RWPE2 (cell line): Measurements from ENCODE around the gene C2CD2L.
A peak's percentile ranks its signal among the peaks of the same experiment; 100 is the strongest.

Experiments used
- ATAC-seq: fragments of 200-7000 bp; cut with Tn5 transposase; 3 replicates; pipeline ENCODE4 v1.9.1; 2021; ENCODE audit warnings: low read depth
- DNase-seq: peaks from one replicate; pipeline ENCODE4 v3.0.0-alpha.2; 2020; ENCODE audit warnings: low spot score
- H3K27ac ChIP-seq: fragments of 450-650 bp; 2 replicates; pipeline ENCODE4 v1.5.1; 2017; ENCODE audit warnings: mild to moderate bottlenecking; ENCODE audit not compliant: poor library complexity, severe bottlenecking
- H3K27me3 ChIP-seq: fragments of 250-450 bp; sonication (Bioruptor Pico); 2 replicates; pipeline ENCODE4 v1.5.1; 2021; ENCODE audit warnings: mild to moderate bottlenecking, moderate library complexity; ENCODE audit not compliant: insufficient read depth, poor library complexity, severe bottlenecking
- H3K36me3 ChIP-seq: fragments of 250-450 bp; sonication (Bioruptor Pico); 2 replicates; pipeline ENCODE4 v1.5.1; 2020; ENCODE audit warnings: low read depth, mild to moderate bottlenecking, moderate library complexity
- H3K4me1 ChIP-seq: fragments of 250-450 bp; sonication (Bioruptor Pico); 2 replicates; pipeline ENCODE4 v1.5.1; 2021; ENCODE audit warnings: mild to moderate bottlenecking, moderate library complexity; ENCODE audit not compliant: insufficient read depth, poor library complexity, severe bottlenecking
- H3K4me3 ChIP-seq: fragments of 250-450 bp; sonication (Bioruptor Pico); 2 replicates; pipeline ENCODE4 v1.5.1; 2021; ENCODE audit warnings: mild to moderate bottlenecking, moderate library complexity; ENCODE audit not compliant: severe bottlenecking
- H3K9me3 ChIP-seq: fragments of 250-450 bp; sonication (Bioruptor Pico); 2 replicates; pipeline ENCODE4 v1.5.1; 2021; ENCODE audit warnings: mild to moderate bottlenecking, moderate library complexity; ENCODE audit not compliant: severe bottlenecking
- CTCF ChIP-seq: fragments of 450-650 bp; IDR thresholded peaks from one replicate; pipeline ENCODE4 v1.5.1; 2017; ENCODE audit warnings: mild to moderate bottlenecking, moderate library complexity; ENCODE audit not compliant: poor library complexity, severe bottlenecking

C2CD2L gene

DNA sequence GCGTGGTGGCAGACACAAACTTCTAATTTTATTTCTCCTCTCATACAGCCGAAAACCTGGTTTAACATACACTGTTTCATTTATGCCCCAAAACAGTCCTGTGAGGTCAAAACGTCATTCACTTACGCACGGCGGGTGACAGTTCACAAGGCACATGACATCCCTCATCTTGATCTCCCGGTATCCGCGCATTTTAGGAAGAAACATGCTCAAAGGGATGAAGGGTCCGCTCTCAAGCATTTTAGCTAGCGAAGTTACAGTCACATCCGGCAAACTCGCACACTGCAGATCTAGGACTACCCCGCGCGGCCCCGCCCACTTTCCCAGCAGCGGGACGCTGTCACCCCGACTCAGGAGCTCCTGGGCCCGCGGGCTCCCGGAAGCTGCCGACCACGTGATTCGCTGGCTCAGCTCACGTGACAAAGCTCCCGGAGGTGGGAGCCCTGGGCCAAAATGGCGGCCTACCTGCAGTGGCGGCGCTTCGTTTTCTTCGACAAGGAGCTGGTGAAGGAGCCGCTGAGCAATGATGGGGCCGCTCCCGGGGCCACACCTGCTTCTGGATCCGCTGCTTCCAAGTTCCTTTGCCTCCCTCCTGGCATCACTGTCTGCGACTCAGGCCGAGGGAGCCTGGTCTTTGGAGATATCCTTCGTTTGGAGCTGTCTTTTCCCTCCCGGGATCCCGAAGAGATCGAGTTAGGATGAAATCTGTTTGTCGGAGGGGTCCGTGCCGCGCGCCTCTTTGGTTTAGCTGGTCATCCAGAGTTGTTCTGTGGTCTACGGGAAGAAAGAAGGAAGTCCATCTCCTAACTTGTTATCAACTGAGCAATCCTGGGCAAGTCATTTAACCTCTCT is 39.5 kb upstream of the C2CD2L start, which contains the start of gene VPS11:
VPS11 (plus strand) TSS at position 448 of the 852 bp plus-strand sequence; CDS start at position 454, 6 bp downstream.
- Histone ChIP-seq H3K36me3 (peaks cover 32% of the 10 kb centered on the region), H3K27me3 (no peaks in the 10 kb centered on the region), H3K9me3 (no peaks in the 10 kb centered on the region), H3K27ac (peak within 1 kb of the TSS; percentile 58), H3K4me1 (no peaks in the 10 kb centered on the region), H3K4me3 (peak within 1 kb of the TSS; percentile 75)
- TF ChIP-seq CTCF = no peak
- DNase-seq (peak; percentile 96), ATAC-seq (peak; percentile 97)

DNA sequence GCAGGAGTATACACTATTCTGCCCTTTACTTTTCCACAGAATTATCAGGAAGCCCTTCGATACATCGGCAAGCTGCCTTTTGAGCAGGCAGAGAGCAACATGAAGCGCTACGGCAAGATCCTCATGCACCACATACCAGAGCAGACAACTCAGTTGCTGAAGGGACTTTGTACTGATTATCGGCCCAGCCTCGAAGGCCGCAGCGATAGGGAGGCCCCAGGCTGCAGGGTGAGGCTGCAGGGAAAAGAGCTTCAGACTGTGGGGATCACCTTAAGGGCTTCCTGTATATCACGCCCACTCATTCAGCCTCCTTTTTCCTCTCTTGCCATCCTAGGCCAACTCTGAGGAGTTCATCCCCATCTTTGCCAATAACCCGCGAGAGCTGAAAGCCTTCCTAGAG is 29.3 kb upstream of the C2CD2L start:
- H3K36me3 ChIP-seq = peaks cover 87% of the 10 kb centered on the region
- DNase-seq (no peak), ATAC-seq (no peak)
- TF ChIP-seq CTCF = no peak
- no peak overlapping the region for H3K27ac ChIP-seq
- no peaks in the 10 kb centered on the region for H3K27me3 ChIP-seq
- H3K4me3 ChIP-seq = no peak overlapping the region
- H3K4me1 ChIP-seq = no peaks in the 10 kb centered on the region
- no peaks in the 10 kb centered on the region for H3K9me3 ChIP-seq

DNA sequence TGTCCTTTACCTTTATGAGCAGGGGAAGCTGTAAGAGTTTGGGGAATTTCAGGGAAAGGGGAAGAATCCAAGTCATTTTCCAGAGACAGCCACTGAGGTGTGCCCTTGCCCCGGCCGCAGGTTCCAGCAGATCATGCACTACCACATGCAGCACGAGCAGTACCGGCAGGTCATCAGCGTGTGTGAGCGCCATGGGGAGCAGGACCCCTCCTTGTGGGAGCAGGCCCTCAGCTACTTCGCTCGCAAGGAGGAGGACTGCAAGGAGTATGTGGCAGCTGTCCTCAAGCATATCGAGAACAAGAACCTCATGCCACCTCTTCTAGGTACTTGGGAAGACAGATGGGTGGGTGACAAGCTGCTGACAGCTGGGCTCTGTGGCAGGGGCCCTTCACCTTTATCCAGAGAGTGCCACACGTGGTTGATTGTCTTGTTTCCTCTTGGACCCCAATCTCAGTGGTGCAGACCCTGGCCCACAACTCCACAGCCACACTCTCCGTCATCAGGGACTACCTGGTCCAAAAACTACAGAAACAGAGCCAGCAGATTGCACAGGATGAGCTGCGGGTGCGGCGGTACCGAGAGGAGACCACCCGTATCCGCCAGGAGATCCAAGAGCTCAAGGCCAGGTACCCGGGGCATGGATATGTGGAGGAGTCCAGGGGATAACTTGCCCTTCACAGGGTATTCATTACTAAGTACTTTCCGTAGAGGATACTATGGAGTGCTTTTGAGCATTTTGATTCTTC is 28.3 kb upstream of the C2CD2L start:
- no peak overlapping the region for H3K27ac ChIP-seq
- H3K27me3 ChIP-seq = no peaks in the 10 kb centered on the region
- no peaks in the 10 kb centered on the region for H3K4me1 ChIP-seq
- DNase-seq = no peak
- no peak overlapping the region for H3K4me3 ChIP-seq
- no peak for TF ChIP-seq CTCF
- H3K36me3 ChIP-seq = peaks cover 77% of the 10 kb centered on the region
- ATAC-seq = no peak
- no peaks in the 10 kb centered on the region for H3K9me3 ChIP-seq

DNA sequence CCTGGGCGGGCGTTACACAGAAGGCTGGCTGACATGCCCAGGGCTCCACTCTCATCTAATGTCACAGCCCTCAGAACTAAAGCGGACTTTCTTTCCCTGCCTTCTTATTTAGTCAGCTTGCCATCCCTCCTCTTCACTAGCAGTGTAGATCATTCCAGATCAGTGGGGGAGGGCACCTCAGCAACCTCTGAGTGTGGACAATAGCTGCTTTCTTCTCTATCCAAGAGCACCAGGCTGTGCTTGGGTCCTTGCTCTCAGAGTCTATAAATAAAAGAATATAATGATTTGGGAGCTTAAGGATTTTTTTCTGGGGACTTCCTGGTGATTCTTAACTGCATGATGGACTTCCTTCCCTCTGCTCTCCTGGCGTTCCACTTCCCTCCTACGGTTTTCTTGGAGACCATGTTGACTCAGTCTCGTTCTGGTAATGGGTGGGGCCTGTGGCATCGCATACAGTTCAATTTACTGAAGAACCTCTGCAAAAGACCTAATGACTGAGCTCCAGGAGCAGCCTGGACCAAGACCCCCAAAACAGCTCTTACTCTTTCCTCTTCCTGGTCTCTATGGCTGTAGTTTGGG is 25.4 kb upstream of the C2CD2L start:
- H3K9me3 ChIP-seq = no peaks in the 10 kb centered on the region
- no peak for ATAC-seq
- H3K4me1 ChIP-seq = peaks cover 5% of the 10 kb centered on the region
- no peak overlapping the region for H3K27ac ChIP-seq
- DNase-seq = no peak
- H3K27me3 ChIP-seq = no peaks in the 10 kb centered on the region
- no peak overlapping the region for H3K4me3 ChIP-seq
- no peak for TF ChIP-seq CTCF
- peaks cover 50% of the 10 kb centered on the region for H3K36me3 ChIP-seq
